GM12875 (cell line): ENCODE measurements around the gene RXRB.

Experiments
- H3K4me3 ChIP-seq: one replicate; pipeline ENCODE4 v1.5.1; 2011; ENCODE audit warnings: low read depth, low read length, control low read depth
- CTCF ChIP-seq: IDR thresholded peaks from 2 replicates; pipeline ENCODE4 v1.5.1; 2011; ENCODE audit warnings: low read depth, mild to moderate bottlenecking, control low read depth, inconsistent platforms, low read length, moderate library complexity, borderline replicate concordance; ENCODE audit not compliant: insufficient read depth

RXRB gene

DNA sequence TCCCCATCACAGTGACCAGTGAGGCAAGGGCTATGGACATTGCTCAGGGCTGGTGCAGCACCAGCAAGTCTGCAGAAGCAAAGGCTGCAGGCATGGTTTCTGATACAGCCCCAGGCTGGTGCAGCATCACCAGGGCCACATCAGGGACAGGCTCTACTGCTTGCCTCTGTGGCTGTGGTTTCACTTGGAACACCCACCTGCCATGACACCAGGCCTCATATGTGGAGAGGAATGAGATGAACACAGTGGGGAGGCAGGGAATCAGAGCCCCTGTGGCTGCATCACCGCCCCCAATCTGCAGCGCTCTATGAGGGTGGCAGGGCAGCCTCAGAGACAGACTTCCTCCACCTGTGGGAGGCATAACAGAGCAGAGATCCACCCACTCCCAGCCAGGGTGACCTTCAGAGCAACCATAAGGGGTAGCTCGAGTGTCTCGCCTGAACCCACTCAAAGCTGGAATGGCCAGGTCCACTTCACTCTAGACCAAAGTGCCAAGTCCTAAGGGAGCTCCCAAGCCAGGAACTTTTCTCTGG, 15.7 kb upstream of the RXRB start:
- no peak for TF ChIP-seq CTCF
- no peak overlapping the region for H3K4me3 ChIP-seq

- TF ChIP-seq CTCF: no peak
- no peak overlapping the region for H3K4me3 ChIP-seq
Measured at GRCh38 chr6:33215271-33216116, 15.0 kb upstream of the RXRB start.

GRCh38 chr6:33213989-33214335, 13.5 kb upstream of the RXRB start:
- TF ChIP-seq CTCF: no peak
- no peak overlapping the region for H3K4me3 ChIP-seq

DNA sequence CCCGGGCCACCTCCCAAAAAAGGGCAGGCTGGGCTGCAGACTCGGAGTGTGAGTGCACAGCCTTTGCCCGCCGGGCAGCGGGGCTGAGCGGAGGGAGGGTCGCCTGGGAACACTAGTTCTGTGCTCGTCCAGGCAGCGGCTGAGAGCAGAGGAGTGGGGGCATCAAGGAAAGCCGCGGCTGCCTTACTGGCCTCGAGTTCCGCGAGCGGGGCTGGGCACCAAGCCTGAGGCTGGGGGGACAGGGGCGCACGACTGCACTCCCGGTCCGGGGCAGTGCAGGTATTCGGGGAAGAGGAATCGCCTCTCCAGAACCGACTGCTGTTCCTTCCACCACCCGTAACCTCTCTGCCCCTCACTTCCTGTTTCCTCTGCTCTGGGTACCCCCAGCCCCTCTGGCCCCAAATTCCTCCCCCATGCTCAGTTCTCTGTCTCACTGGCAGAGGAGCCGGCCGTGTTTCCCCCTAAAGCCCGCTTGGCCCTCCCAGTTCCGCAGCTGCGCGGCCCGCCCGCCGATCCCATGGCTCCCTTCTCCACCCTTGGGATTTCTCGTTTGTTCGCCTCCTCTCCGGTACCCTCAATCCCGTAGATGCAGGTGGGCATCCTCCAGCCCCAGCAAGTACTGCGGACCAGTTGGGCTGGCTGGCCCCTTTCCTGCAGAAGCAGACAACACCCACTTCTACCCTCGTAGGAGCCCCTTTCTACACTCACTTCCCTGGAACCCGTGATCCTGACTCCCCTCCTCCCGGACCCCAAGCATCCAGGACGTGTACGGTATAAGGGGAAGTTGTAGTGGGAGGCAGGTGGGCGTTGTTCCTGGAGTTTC, 12.9 kb upstream of the RXRB start:
- TF ChIP-seq CTCF: no peak
- H3K4me3 ChIP-seq: no peak overlapping the region

DNA sequence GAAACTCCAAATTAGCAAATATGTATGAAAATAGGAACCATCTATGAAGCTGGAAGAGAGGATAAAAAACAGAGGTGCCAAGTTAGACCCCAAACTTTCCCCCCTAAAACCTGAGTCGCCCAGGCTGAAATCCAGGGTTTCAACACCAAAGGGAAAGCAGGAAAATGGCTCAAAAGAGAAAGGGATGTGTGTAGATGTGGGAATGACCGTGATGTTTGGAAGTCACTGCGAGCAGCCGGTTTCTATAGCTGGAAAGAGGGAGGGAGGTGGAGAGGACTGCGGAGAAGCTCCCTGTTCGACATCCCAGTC, 12.3 kb upstream of the RXRB start:
- TF ChIP-seq CTCF: no peak
- no peak overlapping the region for H3K4me3 ChIP-seq

- no peak for TF ChIP-seq CTCF
- H3K4me3 ChIP-seq: no peak overlapping the region
Measured at GRCh38 chr6:33211666-33212422, 11.4 kb upstream of the RXRB start.
